HepG2 (cell line): ENCODE data around the gene FKBP1B. TPM values are rescaled to one million over a fixed set of nuclear protein-coding genes. Genes with fewer than 3 reads are reported as not detected.

Experiments
- ATAC-seq: fragments of 200-7000 bp; cut with Tn5 transposase; 3 replicates; pipeline ENCODE4 v1.9.1; 2020; ENCODE audit warnings: mild to moderate bottlenecking, moderate library complexity
- BruUV-seq: library from RNA; stranded (reverse); fragments of 400-500 nt; replicated peaks from 2 replicates; lab custom pipeline; 2021; lab: Mats Ljungman, UMichigan
- CTCF ChIA-PET: fragments of 300-600 bp; formaldehyde crosslinking; extraction: SDS; loops from one replicate; lab custom pipeline; 2021; ENCODE audit warnings: low total read pairs, inconsistent platforms, low intra/inter-chr PET ratio; lab: Yijun Ruan, JAX
- POLR2A ChIA-PET: fragments of 350-600 bp; sonication (Branson Sonifier 250); formaldehyde crosslinking; loops from one replicate; lab custom pipeline; 2020; ENCODE audit warnings: antibody characterized with exemption, inconsistent platforms; lab: Yijun Ruan, JAX
- DNase-seq: peaks from one replicate; pipeline ENCODE4 v3.0.0-alpha.2; 2015; ENCODE audit warnings: low spot score
- FAIRE-seq: peaks from 3 replicates; lab custom pipeline; 2011; peaks lifted over from hg19 to GRCh38; lab: Jason Lieb, UNC
- H2AFZ ChIP-seq: one replicate; pipeline ENCODE4 v1.6.1; 2011; ENCODE audit warnings: low read length, inconsistent platforms
- H3K27ac ChIP-seq: fragments of 300-600 bp; 3 replicates; pipeline ENCODE4 v1.8.0; 2011; ENCODE audit warnings: mixed run types, mild to moderate bottlenecking, mixed read lengths, low read length, inconsistent platforms; ENCODE audit not compliant: insufficient read depth; ENCODE audit errors: extremely low read length
- H3K27me3 ChIP-seq, 2 experiments: fragments of 200-600 bp in 1 of 2; 2 replicates in 1 of 2; 3 replicates in 1 of 2; pipeline versions ENCODE4 v1.6.0 to v1.8.0; 2011; ENCODE audit warnings: low read length in 2 of 2, mild to moderate bottlenecking in 2 of 2, moderate library complexity in 2 of 2, inconsistent platforms in 1 of 2; ENCODE audit not compliant: insufficient read depth in 2 of 2, control insufficient read depth in 1 of 2
- H3K36me3 ChIP-seq, 2 experiments: fragments of 200-600 bp in 1 of 2; replicated peaks in 1 of 2; 2 replicates in 1 of 2; 3 replicates in 1 of 2; pipeline versions ENCODE4 v1.5.1 to v1.8.0; 2011; ENCODE audit warnings: low read length in 2 of 2, inconsistent platforms in 1 of 2; ENCODE audit not compliant: insufficient read depth in 2 of 2, control insufficient read depth in 1 of 2
- H3K4me1 ChIP-seq: 2 replicates; pipeline ENCODE4 v1.5.1; 2012; ENCODE audit warnings: low read length, inconsistent platforms; ENCODE audit not compliant: insufficient read depth
- H3K4me2 ChIP-seq: 2 replicates; pipeline ENCODE4 v1.6.0; 2011; ENCODE audit warnings: low read depth, low read length, inconsistent platforms
- H3K4me3 ChIP-seq, 3 experiments: fragments of 200-600 bp in 1 of 3; sonication (generic), shearing (Covaris generic) in 1 of 3; replicated peaks in 1 of 3; 2 replicates each; pipeline ENCODE4 v1.5.1; 2011 to 2016; ENCODE audit warnings: low read length in 3 of 3, inconsistent platforms in 2 of 3, low read depth in 2 of 3, mild to moderate bottlenecking in 2 of 3, control low read depth in 1 of 3, mixed read lengths in 1 of 3; ENCODE audit not compliant: insufficient read depth in 1 of 3
- H3K79me2 ChIP-seq: one replicate; pipeline ENCODE4 v1.6.1; 2011; ENCODE audit warnings: low read length, inconsistent platforms; ENCODE audit not compliant: insufficient read depth
- H3K9ac ChIP-seq: 2 replicates; pipeline ENCODE4 v1.6.0; 2011; ENCODE audit warnings: mild to moderate bottlenecking, low read depth, low read length, inconsistent platforms; ENCODE audit not compliant: insufficient read depth
- H3K9me3 ChIP-seq: 2 replicates; pipeline ENCODE4 v1.5.1; 2012; ENCODE audit warnings: mild to moderate bottlenecking, low read length
- H4K20me1 ChIP-seq: 2 replicates; pipeline ENCODE4 v1.6.0; 2011; ENCODE audit warnings: inconsistent platforms, mild to moderate bottlenecking, low read length, moderate library complexity; ENCODE audit not compliant: insufficient read depth
- BCL3 ChIP-seq: sonication (generic); formaldehyde crosslinking; IDR thresholded peaks from 2 replicates; pipeline ENCODE4 v1.5.1; 2020; ENCODE audit warnings: mild to moderate bottlenecking, missing genetic modification reagents, moderate library complexity
- BCL6 ChIP-seq: IDR thresholded peaks from 2 replicates; pipeline ENCODE4 v1.6.1; 2016; ENCODE audit warnings: missing genetic modification reagents, missing compliant biosample characterization
- CHCHD3 ChIP-seq: sonication (generic); formaldehyde crosslinking; IDR thresholded peaks from 2 replicates; pipeline ENCODE4 v1.8.0; 2022; ENCODE audit warnings: mild to moderate bottlenecking, missing genetic modification reagents, moderate library complexity
- GATAD2A ChIP-seq: IDR thresholded peaks from 2 replicates; pipeline ENCODE4 v1.6.1; 2016
- HMGA1 ChIP-seq: sonication (generic); formaldehyde crosslinking; conservative IDR thresholded peaks from 2 replicates; pipeline ENCODE4 v1.4.0; 2020; ENCODE audit warnings: missing genetic modification reagents
- KAT2B ChIP-seq: fragments of 150-350 bp; IDR thresholded peaks from 2 replicates; pipeline ENCODE4 v1.6.1; 2014; ENCODE audit warnings: low read depth, low read length, borderline replicate concordance
- MIXL1 ChIP-seq: IDR thresholded peaks from 2 replicates; pipeline ENCODE4 v1.6.1; 2016
- PAF1 ChIP-seq: IDR thresholded peaks from 2 replicates; pipeline ENCODE4 v1.6.1; 2016; ENCODE audit warnings: missing genetic modification reagents, missing compliant biosample characterization
- PRDM4 ChIP-seq: sonication (generic); formaldehyde crosslinking; IDR thresholded peaks from 2 replicates; pipeline ENCODE4 v1.9.0; 2021; ENCODE audit warnings: missing genetic modification reagents, borderline replicate concordance
- TBL1XR1 ChIP-seq: fragments of 150-350 bp; IDR thresholded peaks from 2 replicates; pipeline ENCODE4 v1.6.1; 2014; ENCODE audit warnings: borderline replicate concordance, low read length; ENCODE audit not compliant: partially characterized antibody
- THAP8 ChIP-seq: sonication (generic); formaldehyde crosslinking; IDR thresholded peaks from 2 replicates; pipeline ENCODE4 v1.5.1; 2020; ENCODE audit warnings: missing genetic modification reagents, mild to moderate bottlenecking, borderline replicate concordance
- ZC3H4 ChIP-seq: sonication (generic); formaldehyde crosslinking; IDR thresholded peaks from 2 replicates; pipeline ENCODE4 v1.4.0; 2020; ENCODE audit warnings: missing genetic modification reagents, borderline replicate concordance
- ZFP37 ChIP-seq: sonication (generic); formaldehyde crosslinking; IDR thresholded peaks from 2 replicates; pipeline ENCODE4 v1.4.0; 2020; ENCODE audit warnings: missing genetic modification reagents, borderline replicate concordance
- ZNF225 ChIP-seq: sonication (generic); formaldehyde crosslinking; IDR thresholded peaks from 2 replicates; pipeline ENCODE4 v1.4.0; 2020; ENCODE audit warnings: mild to moderate bottlenecking, missing genetic modification reagents
- ZNF296 ChIP-seq: sonication (generic); formaldehyde crosslinking; conservative IDR thresholded peaks from 2 replicates; pipeline ENCODE4 v1.5.0; 2020; ENCODE audit warnings: mild to moderate bottlenecking, missing genetic modification reagents
- ZNF710 ChIP-seq: sonication (generic); formaldehyde crosslinking; IDR thresholded peaks from 2 replicates; pipeline ENCODE4 v1.5.0; 2020; ENCODE audit warnings: mild to moderate bottlenecking, missing genetic modification reagents, borderline replicate concordance
- ZNF766 ChIP-seq: sonication (generic); formaldehyde crosslinking; IDR thresholded peaks from 2 replicates; pipeline ENCODE4 v1.5.0; 2020; ENCODE audit warnings: missing genetic modification reagents, borderline replicate concordance
- ZNF768 ChIP-seq: sonication (generic); formaldehyde crosslinking; IDR thresholded peaks from 2 replicates; pipeline ENCODE4 v1.4.0; 2020; ENCODE audit warnings: missing genetic modification reagents
- ZNF792 ChIP-seq: IDR thresholded peaks from 2 replicates; pipeline ENCODE4 v1.6.1; 2016
- WGBS: methylation state at CpG from one replicate; pipeline ENCODE4 v1.1.6; 2017; ENCODE audit warnings: low lambda C conversion rate; 5-methylcytosine and 5-hydroxymethylcytosine counted together
- in situ Hi-C: cut with HindIII; loops from 2 replicates; pipeline ENCODE4 v1.10.0; 2017; ENCODE audit warnings: low pct_unique_long_range_greater_than_20kb; ENCODE audit not compliant: extremely low pct_ligation_motif_present
- intact Hi-C: fragments of 100-400 bp; cut with micrococcal nuclease; formaldehyde crosslinking; loops from one replicate; pipeline ENCODE4 v1.10.0; 2022; ENCODE audit not compliant: unreplicated experiment
- polyA plus RNA-seq, 8 experiments: library from polyadenylated mRNA; depleted of rRNA in 3 of 8; stranded (reverse) in 7 of 8; unstranded in 1 of 8; fragments of >200 nt; fragmentation: Illumina TruSeq in 4 of 8; extraction: Trizol in 4 of 8; gene quantifications; 2 replicates each; pipeline versions ENCODE4 v1.2.1 to v1.2.3, GENCODE V29; 2011 to 2016; ENCODE audit warnings: low read depth in 4 of 8, missing spikeins in 1 of 8, mixed read lengths in 1 of 8; ENCODE audit not compliant: insufficient read depth in 1 of 8
- total RNA-seq, 5 experiments: library from RNA; depleted of rRNA; stranded (reverse); fragments of >200 nt; fragmentation: Illumina TruSeq; extraction: Trizol; gene quantifications; 2 replicates each; pipeline ENCODE4 v1.2.3, GENCODE V29; 2016; ENCODE audit warnings: low read depth in 1 of 5

Gene FKBP1B
- total and polyA plus RNA-seq, 2 of the 13 experiments (the other 11 are each of a cell fraction or from before 2014, with no cell fraction given), result 35.2 to 96.3 TPM

- WGBS, result 93% methylated on average over 17 of the region's 17 CpGs
- in situ Hi-C loops (loop anchor here (5.0 to 10.0 kb wide), 2 partner anchors 37 to 140 kb away; no protein-coding TSS in a partner anchor), intact Hi-C loops (loop anchor here (1.0 kb wide), 2 partner anchors 37 to 98 kb away; partner anchors contain the start of gene ATAD2B)
- Histone ChIP-seq H4K20me1 (no peaks in the 10 kb centered on the region), H3K4me3 (no peak overlapping the region), H3K27me3 (no peaks in the 10 kb centered on the region), H3K4me2 (no peak overlapping the region), H3K79me2 (no peaks in the 10 kb centered on the region), H3K27ac (no peak overlapping the region), H3K9ac (no peak overlapping the region), H3K4me1 (peaks cover 37% of the 10 kb centered on the region), H3K36me3 (peaks cover 17 to 35% of the 10 kb centered on the region in 2 experiments), H2AFZ (no peak overlapping the region), H3K9me3 (no peaks in the 10 kb centered on the region)
- no peak for FAIRE-seq
- ChIA-PET CTCF (interaction anchor here (1.4 kb wide), 1 partner anchor 37 kb away, joined by 5 read pairs; no protein-coding TSS in a partner anchor), POLR2A (interaction anchor here (1.4 to 5.2 kb wide), 6 partner anchors 9 to 98 kb away, joined by 4 to 20 read pairs (median 13); partner anchors contain the start of genes ATAD2B, TP53I3 and WDCP)
- TF ChIP-seq THAP8 (no peak), ZNF766 (no peak), HMGA1 (no peak), BCL3 (CRISPR knock-in tag) (no peak), PAF1 (CRISPR knock-in tag) (no peak), MIXL1 (CRISPR knock-in tag) (no peak), ZC3H4 (CRISPR knock-in tag) (no peak), CHCHD3 (CRISPR knock-in tag) (no peak), ZNF296 (CRISPR knock-in tag) (no peak), BCL6 (CRISPR knock-in tag) (no peak), KAT2B (no peak), GATAD2A (CRISPR knock-in tag) (no peak), ZNF710 (CRISPR knock-in tag) (no peak), TBL1XR1 (no peak), ZNF792 (no peak), ZFP37 (CRISPR knock-in tag) (no peak), ZNF768 (CRISPR knock-in tag) (no peak), PRDM4 (CRISPR knock-in tag) (no peak), ZNF225 (CRISPR knock-in tag) (no peak)
- DNase-seq, result no peak
- ATAC-seq, result no peak
- no TSS peak for BruUV-seq
These were observed 24.4 kb upstream of the FKBP1B start for GRCh38 chr2:24024996-24025663.
